ENCODE results near the gene OBP2B.

The OBP2B gene

GRCh38 chr9:133200631-133201030 is 8.4 kb downstream of the OBP2B start:
- H3K9ac ChIP-seq (ENCODE audit: low read length), result no peak overlapping the region
- H3K4me3 ChIP-seq (ENCODE audit: low read length), result no peak overlapping the region
- no peak overlapping the region for H3K27ac ChIP-seq (ENCODE audit: low read depth, low read length)
- H3K4me1 ChIP-seq (ENCODE audit: control insufficient read depth, insufficient read depth, low read length), result no peaks in the 10 kb centered on the region
- no peaks in the 10 kb centered on the region for H3K36me3 ChIP-seq (ENCODE audit: control insufficient read depth, insufficient read depth, low read length)
- no peaks in the 10 kb centered on the region for H3K27me3 ChIP-seq (ENCODE audit: control insufficient read depth, insufficient read depth, low read length)

GRCh38 chr9:133199648-133200321 is 9.3 kb downstream of the OBP2B start:
- Histone ChIP-seq H3K9ac (ENCODE audit: low read length) (no peak overlapping the region), H3K27ac (ENCODE audit: low read depth, low read length) (peak overlapping the region; percentile 28), H3K36me3 (ENCODE audit: control insufficient read depth, insufficient read depth, low read length) (no peaks in the 10 kb centered on the region), H3K4me3 (ENCODE audit: low read length) (peak overlapping the region; percentile 54), H3K27me3 (ENCODE audit: control insufficient read depth, insufficient read depth, low read length) (no peaks in the 10 kb centered on the region), H3K4me1 (ENCODE audit: control insufficient read depth, insufficient read depth, low read length) (no peaks in the 10 kb centered on the region)

- Histone ChIP-seq H3K4me1 (ENCODE audit: control insufficient read depth, insufficient read depth, low read length) (no peaks in the 10 kb centered on the region), H3K36me3 (ENCODE audit: control insufficient read depth, insufficient read depth, low read length) (no peaks in the 10 kb centered on the region), H3K9ac (ENCODE audit: low read length) (no peak overlapping the region), H3K4me3 (ENCODE audit: low read length) (no peak overlapping the region), H3K27ac (ENCODE audit: low read depth, low read length) (no peak overlapping the region), H3K27me3 (ENCODE audit: control insufficient read depth, insufficient read depth, low read length) (no peaks in the 10 kb centered on the region)
These were observed 14.0 kb downstream of the OBP2B start for GRCh38 chr9:133195029-133195428.

- Histone ChIP-seq H3K27ac (ENCODE audit: low read depth, low read length) (no peak overlapping the region), H3K27me3 (ENCODE audit: control insufficient read depth, insufficient read depth, low read length) (no peaks in the 10 kb centered on the region), H3K9ac (ENCODE audit: low read length) (no peak overlapping the region), H3K4me1 (ENCODE audit: control insufficient read depth, insufficient read depth, low read length) (no peaks in the 10 kb centered on the region), H3K36me3 (ENCODE audit: control insufficient read depth, insufficient read depth, low read length) (no peaks in the 10 kb centered on the region), H3K4me3 (ENCODE audit: low read length) (no peak overlapping the region)
These were observed 14.5 kb downstream of the OBP2B start for GRCh38 chr9:133194597-133194996.

GRCh38 chr9:133191989-133192388 is 17.1 kb downstream of the OBP2B start:
- H3K36me3 ChIP-seq (ENCODE audit: control insufficient read depth, insufficient read depth, low read length), result no peaks in the 10 kb centered on the region
- no peaks in the 10 kb centered on the region for H3K27me3 ChIP-seq (ENCODE audit: control insufficient read depth, insufficient read depth, low read length)
- H3K4me3 ChIP-seq (ENCODE audit: low read length), result no peak overlapping the region
- H3K4me1 ChIP-seq (ENCODE audit: control insufficient read depth, insufficient read depth, low read length), result no peaks in the 10 kb centered on the region
- no peak overlapping the region for H3K27ac ChIP-seq (ENCODE audit: low read depth, low read length)
- H3K9ac ChIP-seq (ENCODE audit: low read length), result no peak overlapping the region

GRCh38 chr9:133189826-133190225 is 19.2 kb downstream of the OBP2B start:
- Histone ChIP-seq H3K4me1 (ENCODE audit: control insufficient read depth, insufficient read depth, low read length) (no peaks in the 10 kb centered on the region), H3K9ac (ENCODE audit: low read length) (no peak overlapping the region), H3K4me3 (ENCODE audit: low read length) (no peak overlapping the region), H3K27me3 (ENCODE audit: control insufficient read depth, insufficient read depth, low read length) (no peaks in the 10 kb centered on the region), H3K27ac (ENCODE audit: low read depth, low read length) (no peak overlapping the region), H3K36me3 (ENCODE audit: control insufficient read depth, insufficient read depth, low read length) (no peaks in the 10 kb centered on the region)

GRCh38 chr9:133188843-133189180 is 20.2 kb downstream of the OBP2B start:
- H3K27me3 ChIP-seq (ENCODE audit: control insufficient read depth, insufficient read depth, low read length), result no peaks in the 10 kb centered on the region
- H3K4me1 ChIP-seq (ENCODE audit: control insufficient read depth, insufficient read depth, low read length), result no peaks in the 10 kb centered on the region
- no peak overlapping the region for H3K4me3 ChIP-seq (ENCODE audit: low read length)
- H3K36me3 ChIP-seq (ENCODE audit: control insufficient read depth, insufficient read depth, low read length), result no peaks in the 10 kb centered on the region
- H3K27ac ChIP-seq (ENCODE audit: low read depth, low read length), result no peak overlapping the region
- H3K9ac ChIP-seq (ENCODE audit: low read length), result no peak overlapping the region

GRCh38 chr9:133188006-133188842 is 20.8 kb downstream of the OBP2B start:
- Histone ChIP-seq H3K4me1 (ENCODE audit: control insufficient read depth, insufficient read depth, low read length) (no peaks in the 10 kb centered on the region), H3K4me3 (ENCODE audit: low read length) (no peak overlapping the region), H3K27me3 (ENCODE audit: control insufficient read depth, insufficient read depth, low read length) (no peaks in the 10 kb centered on the region), H3K27ac (ENCODE audit: low read depth, low read length) (no peak overlapping the region), H3K36me3 (ENCODE audit: control insufficient read depth, insufficient read depth, low read length) (no peaks in the 10 kb centered on the region), H3K9ac (ENCODE audit: low read length) (no peak overlapping the region)

- Histone ChIP-seq H3K36me3 (ENCODE audit: control insufficient read depth, insufficient read depth, low read length) (no peaks in the 10 kb centered on the region), H3K4me1 (ENCODE audit: control insufficient read depth, insufficient read depth, low read length) (no peaks in the 10 kb centered on the region), H3K9ac (ENCODE audit: low read length) (no peak overlapping the region), H3K27ac (ENCODE audit: low read depth, low read length) (no peak overlapping the region), H3K27me3 (ENCODE audit: control insufficient read depth, insufficient read depth, low read length) (no peaks in the 10 kb centered on the region), H3K4me3 (ENCODE audit: low read length) (no peak overlapping the region)
These were observed 21.5 kb downstream of the OBP2B start for GRCh38 chr9:133187561-133188005.

GRCh38 chr9:133186736-133187135 is 22.3 kb downstream of the OBP2B start:
- Histone ChIP-seq H3K4me3 (ENCODE audit: low read length) (no peak overlapping the region), H3K4me1 (ENCODE audit: control insufficient read depth, insufficient read depth, low read length) (no peaks in the 10 kb centered on the region), H3K27ac (ENCODE audit: low read depth, low read length) (no peak overlapping the region), H3K27me3 (ENCODE audit: control insufficient read depth, insufficient read depth, low read length) (no peaks in the 10 kb centered on the region), H3K9ac (ENCODE audit: low read length) (no peak overlapping the region), H3K36me3 (ENCODE audit: control insufficient read depth, insufficient read depth, low read length) (no peaks in the 10 kb centered on the region)

- Histone ChIP-seq H3K4me1 (ENCODE audit: control insufficient read depth, insufficient read depth, low read length) (no peaks in the 10 kb centered on the region), H3K9ac (ENCODE audit: low read length) (no peak overlapping the region), H3K27ac (ENCODE audit: low read depth, low read length) (no peak overlapping the region), H3K36me3 (ENCODE audit: control insufficient read depth, insufficient read depth, low read length) (no peaks in the 10 kb centered on the region), H3K4me3 (ENCODE audit: low read length) (no peak overlapping the region), H3K27me3 (ENCODE audit: control insufficient read depth, insufficient read depth, low read length) (no peaks in the 10 kb centered on the region)
These were observed 24.1 kb downstream of the OBP2B start for GRCh38 chr9:133184971-133185370.

GRCh38 chr9:133182151-133182550 is 26.9 kb downstream of the OBP2B start:
- Histone ChIP-seq H3K4me3 (ENCODE audit: low read length) (no peak overlapping the region), H3K4me1 (ENCODE audit: control insufficient read depth, insufficient read depth, low read length) (no peaks in the 10 kb centered on the region), H3K9ac (ENCODE audit: low read length) (no peak overlapping the region)

GRCh38 chr9:133181561-133181960 is 27.5 kb downstream of the OBP2B start:
- H3K4me1 ChIP-seq (ENCODE audit: control insufficient read depth, insufficient read depth, low read length), result no peaks in the 10 kb centered on the region
- H3K27ac ChIP-seq (ENCODE audit: low read depth, low read length), result no peak overlapping the region
- no peaks in the 10 kb centered on the region for H3K27me3 ChIP-seq (ENCODE audit: control insufficient read depth, insufficient read depth, low read length)
- H3K4me3 ChIP-seq (ENCODE audit: low read length), result no peak overlapping the region
- H3K36me3 ChIP-seq (ENCODE audit: control insufficient read depth, insufficient read depth, low read length), result no peaks in the 10 kb centered on the region
- H3K9ac ChIP-seq (ENCODE audit: low read length), result no peak overlapping the region

More at GRCh38 chr9:133182151-133182550, 26.9 kb downstream of the OBP2B start:
- no peaks in the 10 kb centered on the region for H3K27me3 ChIP-seq (ENCODE audit: control insufficient read depth, insufficient read depth, low read length)
- H3K27ac ChIP-seq (ENCODE audit: low read depth, low read length), result no peak overlapping the region
- no peaks in the 10 kb centered on the region for H3K36me3 ChIP-seq (ENCODE audit: control insufficient read depth, insufficient read depth, low read length)
